ENCODE measurements around the gene IFITM2. TPM values are rescaled to one million over a fixed set of nuclear protein-coding genes. Genes with fewer than 3 reads are reported as not detected.
A peak's percentile ranks its signal among the peaks of the same experiment; 100 is the strongest.

Gene IFITM2
- total and polyA plus RNA-seq, 2 experiments from 2014 or later = 91.2 to 857 TPM

DNA sequence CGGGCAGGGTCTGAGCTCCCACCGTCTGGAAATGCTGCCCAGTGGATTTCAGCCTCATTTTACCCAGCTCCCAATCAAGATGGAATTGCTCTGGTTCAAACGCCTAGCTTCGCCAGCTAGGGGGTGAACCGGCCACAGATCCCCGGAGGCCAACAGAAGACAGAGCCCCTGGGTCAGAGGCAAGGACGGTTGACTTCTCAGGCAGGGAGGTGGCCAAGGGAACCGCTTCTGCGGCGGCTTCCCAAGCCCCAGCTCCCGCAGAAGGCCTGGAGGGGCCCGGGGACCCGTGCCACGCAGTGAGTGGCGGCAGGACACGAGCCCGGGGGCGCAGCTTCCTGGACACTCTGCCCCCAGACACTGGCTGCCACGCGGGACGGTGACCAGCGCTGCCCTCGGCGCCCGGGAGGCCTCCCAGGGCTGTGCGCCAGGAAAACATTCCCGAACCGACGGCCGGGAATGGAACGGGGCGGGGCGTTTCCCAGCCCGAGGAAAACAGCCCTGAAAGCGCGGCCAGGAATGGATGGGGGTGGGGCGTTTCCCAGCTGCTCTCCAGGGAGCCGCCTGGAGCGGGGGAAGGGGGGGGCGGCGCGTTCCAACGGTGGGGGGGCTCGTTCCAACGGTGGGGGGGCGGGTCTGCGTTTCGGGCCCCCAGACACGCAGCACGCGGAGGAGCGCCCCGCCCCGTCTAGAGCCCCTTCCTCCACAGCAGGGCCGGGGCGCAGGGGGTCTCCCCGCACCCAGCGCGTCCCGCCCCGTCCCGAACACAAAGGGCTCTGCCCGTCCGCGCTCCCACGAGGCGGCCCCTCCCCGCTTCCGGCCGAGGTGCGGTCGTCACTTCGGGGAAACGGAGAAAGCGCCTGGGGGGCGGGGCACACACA, 48.2 kb downstream of the IFITM2 start:
- Histone ChIP-seq H3K4me3 (peak overlapping the region; percentile 45), H3K27me3 (ENCODE audit: insufficient read depth) (no peaks in the 10 kb centered on the region), H3K4me2 (peak overlapping the region; percentile 84), H3K9me2 (ENCODE audit: insufficient read depth) (no peaks in the 10 kb centered on the region), H3K36me3 (ENCODE audit: insufficient read depth) (no peaks in the 10 kb centered on the region), H3K4me1 (ENCODE audit: insufficient read depth) (peaks cover 19% of the 10 kb centered on the region), H4K20me1 (replicated peaks; ENCODE audit: insufficient read depth) (no peaks in the 10 kb centered on the region), H3K79me2 (replicated peaks; ENCODE audit: insufficient read depth) (no peaks in the 10 kb centered on the region), H3F3A (replicated peaks; ENCODE audit: low read depth) (peaks cover 32% of the 10 kb centered on the region), H3K27ac (ENCODE audit: low read depth) (peak overlapping the region; percentile 98), H2AFZ (no peak overlapping the region)
- TF ChIP-seq ZNF114 (CRISPR knock-in tag; IDR thresholded peaks at IDR 0.05) (no peak), STAT1 (IDR thresholded peaks at IDR 0.05; ENCODE audit: unreplicated experiment) (no peak), CREB1 (CRISPR knock-in tag; IDR thresholded peaks at IDR 0.05; ENCODE audit: low read depth) (0 out of 2 replicates have a peak, but pooled peaks have one; percentile 16), POLR2AphosphoS5 (IDR thresholded peaks at IDR 0.05; ENCODE audit: low read depth) (peak; percentile 57; the same call in 1 of the 2 replicates), NANOG (IDR thresholded peaks at IDR 0.05; ENCODE audit: borderline replicate concordance) (no peak)
- TF ChIP-seq, protein P1, sequence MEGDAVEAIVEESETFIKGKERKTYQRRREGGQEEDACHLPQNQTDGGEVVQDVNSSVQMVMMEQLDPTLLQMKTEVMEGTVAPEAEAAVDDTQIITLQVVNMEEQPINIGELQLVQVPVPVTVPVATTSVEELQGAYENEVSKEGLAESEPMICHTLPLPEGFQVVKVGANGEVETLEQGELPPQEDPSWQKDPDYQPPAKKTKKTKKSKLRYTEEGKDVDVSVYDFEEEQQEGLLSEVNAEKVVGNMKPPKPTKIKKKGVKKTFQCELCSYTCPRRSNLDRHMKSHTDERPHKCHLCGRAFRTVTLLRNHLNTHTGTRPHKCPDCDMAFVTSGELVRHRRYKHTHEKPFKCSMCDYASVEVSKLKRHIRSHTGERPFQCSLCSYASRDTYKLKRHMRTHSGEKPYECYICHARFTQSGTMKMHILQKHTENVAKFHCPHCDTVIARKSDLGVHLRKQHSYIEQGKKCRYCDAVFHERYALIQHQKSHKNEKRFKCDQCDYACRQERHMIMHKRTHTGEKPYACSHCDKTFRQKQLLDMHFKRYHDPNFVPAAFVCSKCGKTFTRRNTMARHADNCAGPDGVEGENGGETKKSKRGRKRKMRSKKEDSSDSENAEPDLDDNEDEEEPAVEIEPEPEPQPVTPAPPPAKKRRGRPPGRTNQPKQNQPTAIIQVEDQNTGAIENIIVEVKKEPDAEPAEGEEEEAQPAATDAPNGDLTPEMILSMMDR (conservative IDR thresholded peaks at IDR 0.05; ENCODE audit: low read depth in 2 of 2) = no peak
- TF ChIP-seq, protein P2, sequence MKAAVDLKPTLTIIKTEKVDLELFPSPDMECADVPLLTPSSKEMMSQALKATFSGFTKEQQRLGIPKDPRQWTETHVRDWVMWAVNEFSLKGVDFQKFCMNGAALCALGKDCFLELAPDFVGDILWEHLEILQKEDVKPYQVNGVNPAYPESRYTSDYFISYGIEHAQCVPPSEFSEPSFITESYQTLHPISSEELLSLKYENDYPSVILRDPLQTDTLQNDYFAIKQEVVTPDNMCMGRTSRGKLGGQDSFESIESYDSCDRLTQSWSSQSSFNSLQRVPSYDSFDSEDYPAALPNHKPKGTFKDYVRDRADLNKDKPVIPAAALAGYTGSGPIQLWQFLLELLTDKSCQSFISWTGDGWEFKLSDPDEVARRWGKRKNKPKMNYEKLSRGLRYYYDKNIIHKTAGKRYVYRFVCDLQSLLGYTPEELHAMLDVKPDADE (IDR thresholded peaks at IDR 0.05) = peak; percentile 66
- TF ChIP-seq, protein P3, sequence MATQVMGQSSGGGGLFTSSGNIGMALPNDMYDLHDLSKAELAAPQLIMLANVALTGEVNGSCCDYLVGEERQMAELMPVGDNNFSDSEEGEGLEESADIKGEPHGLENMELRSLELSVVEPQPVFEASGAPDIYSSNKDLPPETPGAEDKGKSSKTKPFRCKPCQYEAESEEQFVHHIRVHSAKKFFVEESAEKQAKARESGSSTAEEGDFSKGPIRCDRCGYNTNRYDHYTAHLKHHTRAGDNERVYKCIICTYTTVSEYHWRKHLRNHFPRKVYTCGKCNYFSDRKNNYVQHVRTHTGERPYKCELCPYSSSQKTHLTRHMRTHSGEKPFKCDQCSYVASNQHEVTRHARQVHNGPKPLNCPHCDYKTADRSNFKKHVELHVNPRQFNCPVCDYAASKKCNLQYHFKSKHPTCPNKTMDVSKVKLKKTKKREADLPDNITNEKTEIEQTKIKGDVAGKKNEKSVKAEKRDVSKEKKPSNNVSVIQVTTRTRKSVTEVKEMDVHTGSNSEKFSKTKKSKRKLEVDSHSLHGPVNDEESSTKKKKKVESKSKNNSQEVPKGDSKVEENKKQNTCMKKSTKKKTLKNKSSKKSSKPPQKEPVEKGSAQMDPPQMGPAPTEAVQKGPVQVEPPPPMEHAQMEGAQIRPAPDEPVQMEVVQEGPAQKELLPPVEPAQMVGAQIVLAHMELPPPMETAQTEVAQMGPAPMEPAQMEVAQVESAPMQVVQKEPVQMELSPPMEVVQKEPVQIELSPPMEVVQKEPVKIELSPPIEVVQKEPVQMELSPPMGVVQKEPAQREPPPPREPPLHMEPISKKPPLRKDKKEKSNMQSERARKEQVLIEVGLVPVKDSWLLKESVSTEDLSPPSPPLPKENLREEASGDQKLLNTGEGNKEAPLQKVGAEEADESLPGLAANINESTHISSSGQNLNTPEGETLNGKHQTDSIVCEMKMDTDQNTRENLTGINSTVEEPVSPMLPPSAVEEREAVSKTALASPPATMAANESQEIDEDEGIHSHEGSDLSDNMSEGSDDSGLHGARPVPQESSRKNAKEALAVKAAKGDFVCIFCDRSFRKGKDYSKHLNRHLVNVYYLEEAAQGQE (IDR thresholded peaks at IDR 0.05; ENCODE audit: unreplicated experiment) = no peak
- ATAC-seq (peak; percentile 85), DNase-seq (ENCODE audit: low spot score) (peak; percentile 95)
- Mint-ChIP-seq H3K27ac (peak overlapping the region; percentile 78; the same call in 1 of the 2 replicates), H3K4me1 (peaks cover 21% of the 10 kb centered on the region), H3K9me3 (peaks cover 22% of the 10 kb centered on the region), H3K36me3 (ENCODE audit: low read depth) (peaks cover 18% of the 10 kb centered on the region; the same call in 2 of the 3 replicates), H3K4me3 (peak overlapping the region; percentile 47; the same call in 2 of the 3 replicates), H3K27me3 (ENCODE audit: insufficient read depth, low read depth, poor library complexity) (peaks cover 16% of the 10 kb centered on the region)
